Stimulated activated CD4-positive, alpha-beta T cell treated with anti-CD3 and anti-CD28 coated beads, Interleukin-4, amount 100 ng/mL, for 4 hours (primary cell): ENCODE results near the gene TRIM17.

Source experiments
- DNase-seq, 2 experiments: peaks; one replicate each; pipeline ENCODE4 v3.0.0-alpha.2; 2020

TRIM17 gene

GRCh38 chr1:228376651-228377631 lies 39.7 kb downstream of the TRIM17 start:
- no peak for DNase-seq

- DNase-seq = no peak
Measured at GRCh38 chr1:228376262-228376628, 40.4 kb downstream of the TRIM17 start.

- no peak for DNase-seq
Measured at GRCh38 chr1:228375578-228376261, 40.9 kb downstream of the TRIM17 start.

- no peak for DNase-seq
Measured at GRCh38 chr1:228374711-228375577, 41.7 kb downstream of the TRIM17 start.

GRCh38 chr1:228373681-228374571 lies 42.7 kb downstream of the TRIM17 start:
- DNase-seq = no peak

GRCh38 chr1:228373004-228373680 lies 43.5 kb downstream of the TRIM17 start:
- no peak for DNase-seq

- DNase-seq = no peak
Measured at GRCh38 chr1:228372183-228373003, 44.3 kb downstream of the TRIM17 start.

GRCh38 chr1:228371741-228372182 lies 44.9 kb downstream of the TRIM17 start:
- no peak for DNase-seq

- no peak for DNase-seq
Measured at GRCh38 chr1:228370941-228371740, 45.5 kb downstream of the TRIM17 start.

- no peak for DNase-seq
Measured at GRCh38 chr1:228370439-228370940, 46.2 kb downstream of the TRIM17 start.

- DNase-seq = no peak
Measured at GRCh38 chr1:228369608-228370438, 46.8 kb downstream of the TRIM17 start.

- no peak for DNase-seq
Measured at GRCh38 chr1:228368801-228369607, 47.7 kb downstream of the TRIM17 start.

- no peak for DNase-seq
Measured at GRCh38 chr1:228367798-228368791, 48.6 kb downstream of the TRIM17 start.

GRCh38 chr1:228366866-228367741 lies 49.6 kb downstream of the TRIM17 start:
- no peak for DNase-seq
